ENCODE results near the gene KRTAP10-6. TPM values are rescaled to one million over a fixed set of nuclear protein-coding genes. Genes with fewer than 3 reads are reported as not detected.

KRTAP10-6 gene
- total and polyA plus RNA-seq, 2 of the 8 experiments (the other 6 are each of a cell fraction or from before 2014, with no cell fraction given), result 0.12 TPM; not detected in 1

DNA sequence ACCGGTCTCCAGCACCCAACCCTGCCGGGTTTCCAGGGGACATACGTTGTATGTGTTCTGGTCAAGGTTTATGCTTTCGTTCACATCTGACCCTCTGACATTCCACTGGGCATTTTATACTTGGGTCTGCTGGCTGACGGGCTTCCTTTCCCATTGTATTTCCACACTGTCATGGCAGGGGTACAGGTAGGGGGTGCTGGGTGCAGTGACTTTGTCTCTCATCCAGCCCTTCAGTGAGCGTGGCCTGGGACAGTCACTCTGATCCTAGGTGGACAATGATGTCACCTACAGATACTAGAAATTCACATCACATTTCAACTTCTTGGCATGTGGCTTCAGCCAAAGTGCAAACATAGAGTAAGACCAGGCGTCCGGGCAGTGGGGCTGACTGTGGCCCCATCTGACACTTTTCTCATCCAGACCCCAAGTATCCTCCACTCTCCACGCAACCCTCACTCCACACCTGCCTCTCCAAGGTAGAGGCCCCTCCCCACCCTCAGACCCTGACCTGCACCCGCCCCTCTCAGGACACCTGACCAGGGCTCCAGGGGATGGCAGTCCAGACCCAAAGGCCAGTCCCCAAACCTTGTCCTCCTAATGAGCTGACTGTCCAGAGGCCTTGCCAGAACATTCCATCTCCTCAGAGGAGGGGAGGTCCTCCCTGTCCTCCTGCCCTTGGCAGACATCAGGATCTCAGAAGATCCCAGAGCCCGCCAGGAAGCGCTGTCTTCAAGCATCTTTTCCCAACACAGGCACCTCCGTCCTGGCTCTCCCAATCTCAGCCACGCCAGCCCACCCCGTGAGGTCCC is 44.1 kb upstream of the KRTAP10-6 start (continued):
- TF ChIP-seq, protein P1, sequence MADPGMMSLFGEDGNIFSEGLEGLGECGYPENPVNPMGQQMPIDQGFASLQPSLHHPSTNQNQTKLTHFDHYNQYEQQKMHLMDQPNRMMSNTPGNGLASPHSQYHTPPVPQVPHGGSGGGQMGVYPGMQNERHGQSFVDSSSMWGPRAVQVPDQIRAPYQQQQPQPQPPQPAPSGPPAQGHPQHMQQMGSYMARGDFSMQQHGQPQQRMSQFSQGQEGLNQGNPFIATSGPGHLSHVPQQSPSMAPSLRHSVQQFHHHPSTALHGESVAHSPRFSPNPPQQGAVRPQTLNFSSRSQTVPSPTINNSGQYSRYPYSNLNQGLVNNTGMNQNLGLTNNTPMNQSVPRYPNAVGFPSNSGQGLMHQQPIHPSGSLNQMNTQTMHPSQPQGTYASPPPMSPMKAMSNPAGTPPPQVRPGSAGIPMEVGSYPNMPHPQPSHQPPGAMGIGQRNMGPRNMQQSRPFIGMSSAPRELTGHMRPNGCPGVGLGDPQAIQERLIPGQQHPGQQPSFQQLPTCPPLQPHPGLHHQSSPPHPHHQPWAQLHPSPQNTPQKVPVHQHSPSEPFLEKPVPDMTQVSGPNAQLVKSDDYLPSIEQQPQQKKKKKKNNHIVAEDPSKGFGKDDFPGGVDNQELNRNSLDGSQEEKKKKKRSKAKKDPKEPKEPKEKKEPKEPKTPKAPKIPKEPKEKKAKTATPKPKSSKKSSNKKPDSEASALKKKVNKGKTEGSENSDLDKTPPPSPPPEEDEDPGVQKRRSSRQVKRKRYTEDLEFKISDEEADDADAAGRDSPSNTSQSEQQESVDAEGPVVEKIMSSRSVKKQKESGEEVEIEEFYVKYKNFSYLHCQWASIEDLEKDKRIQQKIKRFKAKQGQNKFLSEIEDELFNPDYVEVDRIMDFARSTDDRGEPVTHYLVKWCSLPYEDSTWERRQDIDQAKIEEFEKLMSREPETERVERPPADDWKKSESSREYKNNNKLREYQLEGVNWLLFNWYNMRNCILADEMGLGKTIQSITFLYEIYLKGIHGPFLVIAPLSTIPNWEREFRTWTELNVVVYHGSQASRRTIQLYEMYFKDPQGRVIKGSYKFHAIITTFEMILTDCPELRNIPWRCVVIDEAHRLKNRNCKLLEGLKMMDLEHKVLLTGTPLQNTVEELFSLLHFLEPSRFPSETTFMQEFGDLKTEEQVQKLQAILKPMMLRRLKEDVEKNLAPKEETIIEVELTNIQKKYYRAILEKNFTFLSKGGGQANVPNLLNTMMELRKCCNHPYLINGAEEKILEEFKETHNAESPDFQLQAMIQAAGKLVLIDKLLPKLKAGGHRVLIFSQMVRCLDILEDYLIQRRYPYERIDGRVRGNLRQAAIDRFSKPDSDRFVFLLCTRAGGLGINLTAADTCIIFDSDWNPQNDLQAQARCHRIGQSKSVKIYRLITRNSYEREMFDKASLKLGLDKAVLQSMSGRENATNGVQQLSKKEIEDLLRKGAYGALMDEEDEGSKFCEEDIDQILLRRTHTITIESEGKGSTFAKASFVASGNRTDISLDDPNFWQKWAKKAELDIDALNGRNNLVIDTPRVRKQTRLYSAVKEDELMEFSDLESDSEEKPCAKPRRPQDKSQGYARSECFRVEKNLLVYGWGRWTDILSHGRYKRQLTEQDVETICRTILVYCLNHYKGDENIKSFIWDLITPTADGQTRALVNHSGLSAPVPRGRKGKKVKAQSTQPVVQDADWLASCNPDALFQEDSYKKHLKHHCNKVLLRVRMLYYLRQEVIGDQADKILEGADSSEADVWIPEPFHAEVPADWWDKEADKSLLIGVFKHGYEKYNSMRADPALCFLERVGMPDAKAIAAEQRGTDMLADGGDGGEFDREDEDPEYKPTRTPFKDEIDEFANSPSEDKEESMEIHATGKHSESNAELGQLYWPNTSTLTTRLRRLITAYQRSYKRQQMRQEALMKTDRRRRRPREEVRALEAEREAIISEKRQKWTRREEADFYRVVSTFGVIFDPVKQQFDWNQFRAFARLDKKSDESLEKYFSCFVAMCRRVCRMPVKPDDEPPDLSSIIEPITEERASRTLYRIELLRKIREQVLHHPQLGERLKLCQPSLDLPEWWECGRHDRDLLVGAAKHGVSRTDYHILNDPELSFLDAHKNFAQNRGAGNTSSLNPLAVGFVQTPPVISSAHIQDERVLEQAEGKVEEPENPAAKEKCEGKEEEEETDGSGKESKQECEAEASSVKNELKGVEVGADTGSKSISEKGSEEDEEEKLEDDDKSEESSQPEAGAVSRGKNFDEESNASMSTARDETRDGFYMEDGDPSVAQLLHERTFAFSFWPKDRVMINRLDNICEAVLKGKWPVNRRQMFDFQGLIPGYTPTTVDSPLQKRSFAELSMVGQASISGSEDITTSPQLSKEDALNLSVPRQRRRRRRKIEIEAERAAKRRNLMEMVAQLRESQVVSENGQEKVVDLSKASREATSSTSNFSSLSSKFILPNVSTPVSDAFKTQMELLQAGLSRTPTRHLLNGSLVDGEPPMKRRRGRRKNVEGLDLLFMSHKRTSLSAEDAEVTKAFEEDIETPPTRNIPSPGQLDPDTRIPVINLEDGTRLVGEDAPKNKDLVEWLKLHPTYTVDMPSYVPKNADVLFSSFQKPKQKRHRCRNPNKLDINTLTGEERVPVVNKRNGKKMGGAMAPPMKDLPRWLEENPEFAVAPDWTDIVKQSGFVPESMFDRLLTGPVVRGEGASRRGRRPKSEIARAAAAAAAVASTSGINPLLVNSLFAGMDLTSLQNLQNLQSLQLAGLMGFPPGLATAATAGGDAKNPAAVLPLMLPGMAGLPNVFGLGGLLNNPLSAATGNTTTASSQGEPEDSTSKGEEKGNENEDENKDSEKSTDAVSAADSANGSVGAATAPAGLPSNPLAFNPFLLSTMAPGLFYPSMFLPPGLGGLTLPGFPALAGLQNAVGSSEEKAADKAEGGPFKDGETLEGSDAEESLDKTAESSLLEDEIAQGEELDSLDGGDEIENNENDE (IDR thresholded peaks at IDR 0.05; ENCODE audit: insufficient replicate concordance, low read length), result no peak
- TF ChIP-seq SP4 (IDR thresholded peaks at IDR 0.05; ENCODE audit: low read length), result no peak
- TF ChIP-seq, protein P2, sequence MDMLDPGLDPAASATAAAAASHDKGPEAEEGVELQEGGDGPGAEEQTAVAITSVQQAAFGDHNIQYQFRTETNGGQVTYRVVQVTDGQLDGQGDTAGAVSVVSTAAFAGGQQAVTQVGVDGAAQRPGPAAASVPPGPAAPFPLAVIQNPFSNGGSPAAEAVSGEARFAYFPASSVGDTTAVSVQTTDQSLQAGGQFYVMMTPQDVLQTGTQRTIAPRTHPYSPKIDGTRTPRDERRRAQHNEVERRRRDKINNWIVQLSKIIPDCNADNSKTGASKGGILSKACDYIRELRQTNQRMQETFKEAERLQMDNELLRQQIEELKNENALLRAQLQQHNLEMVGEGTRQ (IDR thresholded peaks at IDR 0.05; ENCODE audit: low read length), result no peak
- TF ChIP-seq SP1 (IDR thresholded peaks at IDR 0.05; ENCODE audit: low read depth, low read length), result no peak
